Right ventricle myocardium superior (tissue), 1 donor: Measurements from ENCODE around the gene TSC22D1. TPM values are rescaled to one million over a fixed set of nuclear protein-coding genes. Genes with fewer than 3 reads are reported as not detected.
A peak's percentile ranks its signal among the peaks of the same experiment; 100 is the strongest.
"Not testable (repeated sequence)": the region's sequence is repeated elsewhere in the genome, so short reads cannot be mapped to it uniquely, and the experiment has no call there.

Source experiments
- ATAC-seq: fragments of 200-7000 bp; cut with Tn5 transposase; one replicate; pipeline ENCODE4 v1.9.1; 2020; ENCODE audit warnings: mild to moderate bottlenecking; ENCODE audit not compliant: poor library complexity
- DNase-seq: peaks from one replicate; pipeline ENCODE4 v3.0.0-alpha.2; 2020
- intact Hi-C: fragments of 100-400 bp; cut with DNase I; formaldehyde crosslinking; loops from one replicate; pipeline ENCODE4 v1.11.2; 2022
- total RNA-seq: library from RNA; stranded (reverse); fragmentation: NEBNext Ultra II Directional; extraction: Animal tissue kit (Norgen Biotek cat#: 25700); gene quantifications from one replicate; pipeline ENCODE4 v1.2.1, GENCODE V29; 2021
- donor health status: DM: no; HTN: yes; CAD: no; lungs with severe emphysema.

TSC22D1 gene
- total RNA-seq, 1 donor from 2014 or later, result 223 TPM

DNA sequence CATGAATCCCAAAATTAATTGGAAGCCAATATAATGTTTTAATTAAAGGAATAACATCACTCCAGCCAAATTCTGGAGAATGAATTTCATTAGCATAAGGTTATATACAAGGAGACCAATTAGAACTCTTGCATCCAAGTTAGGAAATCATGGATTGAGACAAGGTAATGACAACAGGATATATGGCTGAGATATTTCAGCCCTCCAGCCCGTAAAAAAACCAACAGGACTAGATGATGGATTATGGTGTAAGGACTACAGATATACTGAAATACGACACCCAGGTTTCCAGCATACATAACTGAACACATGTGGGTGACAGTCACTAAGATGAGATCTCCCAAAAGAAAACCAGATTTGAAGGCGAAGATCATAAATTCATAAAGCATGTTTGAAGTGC lies 56.5 kb downstream of the TSC22D1 start:
- ATAC-seq, result no peak
- no peak for DNase-seq
- intact Hi-C loops, result no loop called here

DNA sequence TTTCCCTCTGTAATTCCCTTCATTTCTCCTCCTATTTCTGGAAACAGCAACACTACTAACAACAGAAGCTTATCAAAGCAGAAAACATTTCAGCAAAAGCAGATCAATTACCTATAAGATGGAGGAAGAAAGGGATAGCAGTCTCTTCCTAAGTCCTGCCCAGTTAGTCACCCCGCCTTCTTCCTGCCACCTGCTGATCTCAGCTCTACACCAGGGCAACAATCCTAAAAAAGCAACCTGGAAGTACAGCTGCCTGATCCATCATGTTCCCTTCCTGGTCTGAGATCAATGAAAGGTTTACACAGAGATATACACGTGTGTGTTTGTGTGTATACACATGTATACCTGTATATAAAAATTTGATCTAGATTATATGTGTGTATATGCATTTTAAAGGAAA lies 59.4 kb downstream of the TSC22D1 start:
- intact Hi-C loops, result no loop called here
- ATAC-seq (no peak), DNase-seq (no peak)

DNA sequence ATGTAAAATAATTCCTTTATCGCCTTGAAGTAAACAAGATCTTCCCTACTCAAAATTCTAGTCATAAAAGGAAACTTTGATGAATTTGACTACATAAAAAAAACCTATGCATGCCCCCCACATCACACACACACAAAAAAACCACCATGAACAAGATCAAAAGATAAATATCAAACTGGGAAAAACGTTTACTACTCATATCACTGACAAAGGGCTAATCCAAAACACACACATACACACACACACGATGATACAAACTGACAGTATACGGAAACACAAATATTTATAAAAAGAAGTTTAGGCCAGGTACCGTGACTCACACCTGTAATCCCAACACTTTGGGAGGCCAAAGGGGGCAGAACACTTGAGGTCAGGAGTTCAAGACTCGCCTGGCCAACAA lies 61.9 kb downstream of the TSC22D1 start:
- ATAC-seq (no peak), DNase-seq (no peak)
- intact Hi-C loops, result no loop called here

DNA sequence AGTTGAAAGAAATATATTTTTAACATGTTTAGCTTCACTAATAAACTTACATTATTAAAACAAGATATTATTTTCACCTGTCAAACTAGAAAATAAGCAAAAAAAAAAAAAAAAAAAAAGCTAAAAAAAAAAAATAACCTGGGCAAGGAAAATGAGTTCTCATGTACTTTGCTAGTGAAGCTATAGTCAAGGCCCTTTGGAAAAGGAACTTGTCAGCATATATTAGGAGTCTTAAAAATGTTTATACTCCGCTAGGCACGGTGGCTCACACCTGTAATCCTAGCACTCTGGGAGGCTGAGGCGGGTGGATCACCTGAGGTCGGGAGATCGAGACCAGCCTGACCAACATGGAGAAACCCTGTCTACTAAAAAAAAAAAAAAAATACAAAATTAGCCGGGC lies 66.3 kb downstream of the TSC22D1 start:
- ATAC-seq, DNase-seq, intact Hi-C loops: not testable (repeated sequence)

DNA sequence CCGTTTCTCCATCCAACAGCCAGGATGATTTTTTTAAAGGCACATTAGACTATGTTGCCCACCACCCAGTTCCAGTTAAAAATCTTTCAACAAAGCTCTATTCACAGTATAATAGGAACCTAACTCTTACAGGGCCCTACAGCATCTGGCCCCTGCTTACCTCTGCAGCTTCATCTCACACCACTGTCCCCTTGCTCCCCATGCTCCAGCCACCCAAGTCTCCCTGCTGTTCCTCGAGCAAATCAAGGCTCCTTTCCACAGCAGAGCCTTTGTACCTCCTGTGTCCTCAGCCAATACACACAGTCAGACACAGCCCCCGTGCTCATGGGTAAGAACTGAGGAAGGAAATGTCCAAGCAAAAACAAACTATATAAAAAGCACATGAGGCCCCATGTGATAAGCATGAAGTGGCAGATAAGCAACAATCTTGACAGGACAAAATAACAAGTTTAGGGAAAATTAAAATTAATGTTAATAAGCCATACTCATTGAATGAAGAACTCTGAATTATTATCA lies 67.5 kb downstream of the TSC22D1 start:
- ATAC-seq, result no peak
- intact Hi-C loops, result no loop called here
- DNase-seq, result no peak

DNA sequence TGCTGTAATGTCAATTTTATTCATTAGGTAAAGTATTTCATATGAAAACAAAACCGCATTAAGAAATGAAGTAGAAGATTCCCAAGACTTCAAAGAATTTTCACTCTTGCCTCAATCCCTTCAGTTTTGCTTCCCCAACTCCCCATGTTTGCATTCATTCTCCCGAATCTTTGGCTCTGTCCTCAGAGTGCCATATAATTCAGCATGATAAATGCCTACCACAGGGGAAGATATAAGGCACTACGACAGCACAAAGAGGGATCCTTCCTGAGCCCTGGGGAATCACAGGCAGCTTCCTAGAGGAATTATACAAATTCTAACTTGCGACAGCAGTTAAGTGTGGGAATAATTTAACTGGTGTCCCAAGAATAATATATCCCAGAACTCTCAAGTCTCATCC lies 68.5 kb downstream of the TSC22D1 start:
- intact Hi-C loops, result no loop called here
- no peak for ATAC-seq
- DNase-seq, result no peak

DNA sequence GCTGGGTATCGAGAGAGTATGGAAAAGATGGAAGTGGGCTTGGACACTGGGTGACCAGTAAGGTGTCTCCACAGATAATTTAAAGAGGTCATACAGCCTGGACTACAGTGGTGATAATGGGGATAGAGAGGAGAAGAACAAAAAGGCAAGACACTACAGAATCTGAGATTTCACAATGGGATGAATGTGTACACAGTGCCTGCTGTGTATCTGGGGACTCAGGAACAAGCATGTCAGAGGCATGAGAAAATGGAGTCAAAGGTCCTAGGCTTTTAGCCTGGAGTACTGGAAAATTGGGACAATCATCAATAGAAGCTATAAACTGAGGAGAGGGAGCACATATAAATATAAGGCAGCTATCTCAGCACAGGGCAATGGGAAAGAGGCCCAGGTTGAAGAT lies 69.4 kb downstream of the TSC22D1 start:
- ATAC-seq (no peak), DNase-seq (no peak)
- intact Hi-C loops, result no loop called here

DNA sequence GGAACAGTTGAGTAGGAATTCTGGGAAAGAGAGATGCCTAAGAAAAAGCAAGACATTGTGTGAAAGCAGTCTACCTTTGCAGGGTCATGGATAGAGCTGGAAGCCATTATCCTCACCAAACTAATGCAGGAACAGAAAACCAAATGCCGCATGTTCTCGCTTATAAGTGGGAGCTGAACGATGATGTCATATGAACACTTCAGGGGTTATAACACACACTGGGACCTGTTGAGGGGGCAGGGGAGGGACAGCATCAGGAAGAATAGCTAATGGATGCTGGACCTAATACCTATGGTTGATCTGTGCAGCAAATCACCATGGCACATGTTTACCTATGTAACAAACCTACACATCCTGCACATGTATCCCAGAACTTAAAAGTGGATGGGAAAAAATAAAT lies 69.9 kb downstream of the TSC22D1 start:
- no peak for ATAC-seq
- intact Hi-C loops, result no loop called here
- no peak for DNase-seq

DNA sequence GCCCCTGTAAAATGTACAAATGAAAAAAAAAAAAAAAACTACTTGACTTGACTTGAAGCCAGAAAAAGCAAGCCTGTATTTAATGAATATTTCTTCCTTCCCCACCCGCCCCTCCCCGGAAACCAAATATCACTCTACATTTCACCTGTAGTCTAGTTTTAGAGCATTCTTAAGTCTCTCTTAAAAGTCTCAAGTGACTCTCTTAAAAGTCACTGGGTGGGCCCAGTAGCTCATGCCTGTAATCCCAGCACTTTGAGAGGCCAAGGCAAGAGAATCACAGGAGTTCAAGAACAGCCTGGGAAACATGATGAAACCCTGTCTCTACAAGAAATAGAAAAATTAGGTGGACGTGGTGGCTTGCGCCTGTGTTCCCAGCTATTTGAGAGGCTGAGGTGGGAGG lies 72.0 kb downstream of the TSC22D1 start:
- intact Hi-C loops, result no loop called here
- ATAC-seq, result no peak
- no peak for DNase-seq

DNA sequence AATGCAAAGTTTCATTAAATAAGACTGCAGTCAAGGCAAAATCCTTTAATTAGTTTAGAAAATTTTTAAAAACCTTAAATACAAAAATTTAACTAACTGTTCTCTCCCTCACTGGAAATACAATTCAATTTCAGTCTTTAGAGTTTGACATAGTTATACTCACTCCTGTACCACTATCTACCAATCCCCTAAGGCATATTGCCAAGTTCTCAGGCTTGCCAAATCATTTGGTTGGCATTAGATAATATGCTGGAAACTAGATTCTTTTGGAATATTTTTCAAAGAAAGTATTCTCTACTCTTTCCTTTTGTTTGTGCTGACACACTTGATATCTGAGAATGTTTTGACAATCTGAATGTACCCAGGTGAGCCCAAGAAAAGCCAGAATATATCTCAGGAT lies 77.2 kb downstream of the TSC22D1 start:
- ATAC-seq, result peak; percentile 48
- DNase-seq, result no peak
- intact Hi-C loops, result no loop called here

DNA sequence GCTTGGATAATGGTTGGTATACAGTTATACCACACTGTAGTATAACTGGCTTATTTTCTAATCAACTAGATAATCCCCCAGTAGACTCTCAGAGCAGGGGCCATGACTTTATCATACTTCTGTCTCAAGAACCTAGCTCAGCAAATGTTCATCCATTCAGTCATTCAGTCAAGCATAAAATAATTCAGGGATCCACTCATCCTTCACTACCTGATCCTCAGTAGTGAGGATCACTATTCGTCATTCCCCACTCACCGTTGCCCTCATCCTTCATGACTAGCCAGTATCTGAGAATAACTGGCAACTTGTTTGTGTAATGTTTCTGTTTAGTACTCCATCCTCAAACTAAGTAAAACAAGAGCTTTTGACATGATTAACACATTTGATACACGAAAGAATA lies 77.6 kb downstream of the TSC22D1 start:
- ATAC-seq, result no peak
- DNase-seq, result no peak
- intact Hi-C loops, result no loop called here

DNA sequence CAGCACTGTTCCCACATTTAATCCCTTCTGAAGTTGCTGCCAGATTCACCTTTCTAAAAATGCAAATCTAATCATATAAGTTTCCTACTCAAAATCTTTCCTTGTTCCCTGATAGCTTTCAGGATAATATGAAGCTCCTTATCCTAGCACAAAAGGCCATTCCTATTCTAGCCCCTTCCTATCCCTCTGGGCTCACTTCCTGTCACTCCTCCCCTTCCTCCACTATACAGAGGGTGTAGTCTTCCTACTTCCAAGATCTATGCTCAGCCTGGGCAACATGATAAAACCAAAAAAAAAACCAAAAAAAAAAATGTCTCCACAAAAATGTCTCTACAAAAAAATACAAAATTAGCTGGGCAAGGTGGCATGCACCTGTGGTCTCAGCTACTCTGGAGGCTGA lies 78.3 kb downstream of the TSC22D1 start:
- DNase-seq (no peak), ATAC-seq (no peak)
- intact Hi-C loops, result no loop called here

DNA sequence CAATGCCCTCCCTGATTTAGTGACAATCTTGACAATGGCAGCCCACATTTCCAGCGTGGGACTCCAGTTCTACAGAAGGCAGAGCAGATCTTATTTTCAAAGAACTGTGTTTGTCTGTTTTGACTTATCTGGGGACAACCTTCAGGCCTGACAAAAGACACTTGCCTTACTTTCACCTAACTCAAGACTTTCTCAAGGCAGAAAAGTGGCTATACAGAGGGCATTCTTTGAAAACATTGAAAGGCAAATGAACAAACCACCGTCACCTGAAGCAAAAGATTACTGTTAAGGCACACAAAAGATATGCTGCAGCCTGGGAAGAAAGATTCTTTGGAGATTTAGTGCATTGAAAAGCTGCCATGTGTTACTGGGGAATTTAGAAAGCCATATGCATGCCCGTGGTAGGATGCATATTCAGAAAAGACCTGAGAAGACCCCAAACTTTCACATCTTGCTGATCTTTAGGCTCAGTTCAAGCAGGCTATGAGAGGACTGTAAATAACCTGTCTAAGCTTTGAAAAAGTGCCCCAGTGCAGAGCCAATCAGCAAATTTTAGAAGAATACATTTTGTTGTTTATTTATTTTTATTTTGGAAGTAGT lies 82.8 kb downstream of the TSC22D1 start:
- intact Hi-C loops, result no loop called here
- DNase-seq, result no peak
- no peak for ATAC-seq

DNA sequence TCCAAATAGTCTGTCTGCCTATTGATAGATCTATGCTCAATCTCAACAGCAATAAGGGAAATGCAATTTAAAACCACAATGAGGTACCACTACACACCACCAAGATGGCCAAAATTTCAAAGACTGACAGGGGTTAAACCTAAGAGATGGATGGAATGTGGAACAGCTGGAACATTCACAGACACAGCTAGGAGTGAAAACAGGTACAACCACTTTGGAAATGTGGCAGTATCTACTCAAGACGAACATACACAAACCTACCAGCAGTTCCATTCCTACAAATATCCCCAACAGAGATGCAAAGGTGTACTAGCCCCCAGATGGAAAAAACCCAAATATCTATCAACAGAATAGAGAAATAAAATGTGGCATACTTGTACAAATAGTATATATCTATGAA lies 86.4 kb downstream of the TSC22D1 start:
- no peak for ATAC-seq
- intact Hi-C loops, result no loop called here

DNA sequence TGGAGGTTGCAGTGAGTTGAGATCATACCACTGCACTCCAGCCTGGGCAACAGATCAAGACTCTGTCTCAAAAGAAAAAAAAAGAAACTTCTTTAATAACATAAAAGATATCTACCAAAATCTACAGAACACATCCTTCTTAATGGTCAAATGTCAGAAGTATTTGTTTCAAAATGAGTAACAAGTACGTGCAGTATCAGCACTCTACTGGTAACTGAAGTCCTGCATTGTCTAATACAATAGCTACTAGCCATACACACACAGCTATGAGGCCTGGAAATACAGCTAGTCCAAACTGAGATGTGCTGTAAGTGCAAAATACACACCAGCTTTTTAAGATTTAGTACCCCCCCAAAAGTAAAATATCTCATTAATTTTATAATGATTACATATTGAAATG lies 88.1 kb downstream of the TSC22D1 start:
- DNase-seq, result no peak
- intact Hi-C loops, result no loop called here
- no peak for ATAC-seq

More for the DNA sequence above, 86.4 kb downstream of the TSC22D1 start:
- DNase-seq, result no peak

DNA sequence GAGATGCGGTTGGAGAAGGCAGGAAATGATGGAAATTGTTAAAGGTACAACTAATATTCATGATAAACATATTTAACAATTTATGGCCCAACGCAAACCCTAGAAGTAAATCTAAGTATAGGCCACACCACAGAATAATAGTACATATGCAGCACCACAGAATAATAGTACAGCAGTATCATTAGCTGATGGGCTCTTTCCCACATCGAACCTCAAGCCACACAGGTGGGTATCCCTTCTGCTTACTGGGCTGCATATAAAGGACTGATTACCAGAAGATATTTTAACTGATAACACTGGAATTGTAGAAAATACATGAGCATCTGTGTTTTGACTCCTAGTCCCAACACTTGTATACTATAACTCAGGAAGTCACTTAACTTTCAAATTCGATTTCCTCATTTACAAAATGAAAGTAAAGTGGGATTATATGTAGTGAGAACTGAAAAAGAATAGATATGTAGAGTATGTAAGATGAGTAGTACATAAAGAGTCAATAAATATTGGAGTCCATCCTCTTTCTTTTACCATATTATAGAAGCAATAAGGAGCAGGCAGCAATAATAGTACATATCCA lies 91.5 kb downstream of the TSC22D1 start:
- ATAC-seq (no peak), DNase-seq (no peak)
- intact Hi-C loops, result loop anchor here (5.0 kb wide), 1 partner anchor 393 kb away; no protein-coding TSS in a partner anchor

DNA sequence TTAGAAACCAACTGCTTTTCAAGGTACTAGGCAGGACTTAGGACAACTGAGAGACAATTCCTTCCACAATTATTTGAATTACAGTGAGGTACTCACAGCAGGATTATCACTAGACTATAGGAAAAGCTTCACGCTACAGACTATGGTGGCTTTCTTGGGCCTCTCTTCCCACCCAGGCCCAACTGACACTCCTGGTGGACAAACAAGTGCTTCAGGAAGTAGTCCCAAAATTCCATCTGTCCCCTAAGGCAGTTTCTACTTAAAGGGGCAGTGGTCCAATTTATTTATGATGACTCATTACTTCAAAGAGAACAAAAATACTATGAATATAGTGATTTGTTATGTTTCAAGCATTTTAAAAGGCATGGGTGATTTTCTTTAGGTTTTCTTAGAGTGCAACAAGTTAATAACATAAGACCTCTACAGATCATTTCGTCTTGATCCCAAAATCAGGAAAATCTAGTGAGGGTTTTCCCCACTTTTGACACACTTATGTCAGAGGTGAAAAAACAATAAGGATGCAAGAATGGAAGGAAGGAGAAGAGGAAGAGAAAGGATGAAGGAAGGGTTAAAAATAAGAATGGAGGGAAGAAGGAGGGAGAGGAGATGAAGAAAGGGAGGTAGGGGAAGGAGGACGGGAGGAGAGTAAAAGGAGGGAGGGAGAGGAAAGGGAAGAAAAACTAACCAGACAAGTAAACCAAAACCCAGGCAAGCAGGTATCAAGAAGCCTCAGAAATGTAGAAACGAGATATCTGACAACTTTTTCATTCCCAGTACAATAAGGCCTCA lies 101.8 kb downstream of the TSC22D1 start:
- DNase-seq (no peak), ATAC-seq (no peak)
- intact Hi-C loops, result loop anchor here (5.0 kb wide), 1 partner anchor 567 kb away; no protein-coding TSS in a partner anchor

DNA sequence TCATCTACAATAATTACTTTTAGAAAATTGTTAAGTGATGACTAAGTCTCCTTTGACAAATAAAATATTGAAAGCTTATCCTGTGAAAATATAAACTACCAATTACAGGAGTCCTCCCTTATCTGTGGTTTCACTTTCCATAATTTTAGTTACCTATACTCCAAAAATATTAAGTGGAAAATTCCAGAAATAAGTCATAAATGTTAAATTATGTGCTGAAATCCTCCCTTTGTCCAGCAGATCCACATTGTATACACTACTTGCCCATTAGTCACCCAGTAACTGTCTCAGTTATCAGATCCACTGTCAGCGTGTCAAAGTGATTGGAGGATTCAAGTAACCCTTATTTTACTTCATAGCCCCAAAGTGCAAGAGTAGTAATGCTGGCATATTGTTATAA lies 104.4 kb downstream of the TSC22D1 start:
- DNase-seq (no peak), ATAC-seq (no peak)
- intact Hi-C loops, result loop anchor here (5.0 kb wide), 1 partner anchor 564 kb away; no protein-coding TSS in a partner anchor

DNA sequence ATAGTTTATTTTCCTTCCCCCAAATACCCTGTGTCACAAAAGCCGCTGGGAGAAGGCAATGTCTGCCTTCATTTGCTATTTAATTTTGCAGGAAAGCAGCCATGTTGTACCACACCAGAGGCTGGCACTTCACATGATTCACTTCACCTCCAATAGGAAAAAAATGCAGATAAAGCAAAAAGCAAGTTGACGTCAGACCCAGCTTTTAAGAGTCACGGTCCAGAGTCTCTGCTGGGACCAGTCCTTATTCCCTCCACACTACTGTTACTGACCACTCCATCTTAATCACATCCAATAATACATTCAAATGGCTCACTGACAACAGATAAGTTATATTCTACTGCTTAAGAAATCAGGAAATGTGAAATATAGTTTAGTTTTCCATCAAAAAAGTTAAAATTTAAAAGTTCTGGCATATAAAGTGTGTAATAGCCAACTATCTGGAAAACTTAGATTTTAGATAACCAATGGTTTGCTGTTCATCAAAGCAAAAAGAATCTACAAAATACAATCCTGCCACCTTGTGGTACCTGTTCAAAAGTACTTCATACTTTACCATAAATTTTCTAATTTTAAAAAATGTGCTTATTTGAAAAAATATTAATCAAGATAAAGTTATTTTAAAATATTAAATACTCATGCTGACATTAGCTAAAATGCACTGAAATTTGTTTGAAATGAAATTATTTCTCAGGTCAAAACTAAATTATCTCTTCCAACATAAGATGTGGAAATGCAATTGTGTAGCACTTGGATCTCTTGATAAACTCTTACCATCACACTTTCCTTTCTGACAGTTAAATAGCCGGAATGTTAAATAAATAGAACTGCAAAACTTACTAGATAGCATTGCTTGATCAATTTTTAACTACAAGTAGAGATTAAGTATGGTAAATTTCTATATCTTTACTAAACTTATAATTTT lies 105.2 kb downstream of the TSC22D1 start:
- intact Hi-C loops, result loop anchor here (5.0 kb wide), 1 partner anchor 564 kb away; no protein-coding TSS in a partner anchor
- no peak for DNase-seq
- ATAC-seq, result no peak
